Measurements from ENCODE around the gene INO80E.
A peak's percentile ranks its signal among the peaks of the same experiment; 100 is the strongest.

INO80E gene

GRCh38 chr16:30003670-30004423 lies 7.8 kb downstream of the INO80E start:
- 90 to 92% methylated on average over 17 of the region's 17 CpGs for WGBS, 2 experiments
- Histone ChIP-seq H3K4me3 (ENCODE audit: insufficient read depth, low read depth, low read length) (no peak overlapping the region), H3K27ac (ENCODE audit: insufficient read depth, low read depth, low read length, poor library complexity, severe bottlenecking) (no peak overlapping the region), H3K4me1 (ENCODE audit: control insufficient read depth, insufficient read depth, low read length) (no peaks in the 10 kb centered on the region), H3K27me3 (ENCODE audit: control insufficient read depth, insufficient read depth, low read length, poor library complexity, severe bottlenecking) (no peaks in the 10 kb centered on the region), H3K9me3 (ENCODE audit: control insufficient read depth, low read length) (no peaks in the 10 kb centered on the region), H3K36me3 (ENCODE audit: control insufficient read depth, insufficient read depth, low read length) (no peaks in the 10 kb centered on the region)

DNA sequence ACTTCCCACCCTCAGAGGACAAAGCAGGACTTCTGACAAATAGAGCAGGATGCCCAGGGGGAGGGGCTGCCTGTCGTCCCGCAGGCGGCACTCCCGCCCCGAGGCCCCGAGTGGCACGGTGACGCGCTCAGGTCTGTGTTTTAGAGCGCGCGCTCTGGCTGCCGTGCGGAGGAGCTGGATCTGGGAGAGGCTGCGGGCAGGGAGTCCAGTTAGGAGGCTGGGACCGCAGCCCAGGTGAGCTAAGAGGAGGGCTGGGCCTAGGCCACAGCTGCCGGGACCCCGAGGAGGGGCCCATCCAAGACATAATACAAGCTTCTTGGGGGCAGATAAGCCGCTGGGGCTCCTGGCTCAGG lies 8.4 kb downstream of the INO80E start:
- H3K9me3 ChIP-seq (ENCODE audit: control insufficient read depth, low read length) = no peaks in the 10 kb centered on the region
- no peak overlapping the region for H3K27ac ChIP-seq (ENCODE audit: insufficient read depth, low read depth, low read length, poor library complexity, severe bottlenecking)
- H3K4me1 ChIP-seq (ENCODE audit: control insufficient read depth, insufficient read depth, low read length) = peaks cover 2% of the 10 kb centered on the region
- no peak overlapping the region for H3K4me3 ChIP-seq (ENCODE audit: insufficient read depth, low read depth, low read length)
- no peaks in the 10 kb centered on the region for H3K36me3 ChIP-seq (ENCODE audit: control insufficient read depth, insufficient read depth, low read length)
- peaks cover 3% of the 10 kb centered on the region for H3K27me3 ChIP-seq (ENCODE audit: control insufficient read depth, insufficient read depth, low read length, poor library complexity, severe bottlenecking)
- whole genome bisulfite sequencing, 2 experiments = 91 to 92% methylated on average over 19 of the region's 19 CpGs

DNA sequence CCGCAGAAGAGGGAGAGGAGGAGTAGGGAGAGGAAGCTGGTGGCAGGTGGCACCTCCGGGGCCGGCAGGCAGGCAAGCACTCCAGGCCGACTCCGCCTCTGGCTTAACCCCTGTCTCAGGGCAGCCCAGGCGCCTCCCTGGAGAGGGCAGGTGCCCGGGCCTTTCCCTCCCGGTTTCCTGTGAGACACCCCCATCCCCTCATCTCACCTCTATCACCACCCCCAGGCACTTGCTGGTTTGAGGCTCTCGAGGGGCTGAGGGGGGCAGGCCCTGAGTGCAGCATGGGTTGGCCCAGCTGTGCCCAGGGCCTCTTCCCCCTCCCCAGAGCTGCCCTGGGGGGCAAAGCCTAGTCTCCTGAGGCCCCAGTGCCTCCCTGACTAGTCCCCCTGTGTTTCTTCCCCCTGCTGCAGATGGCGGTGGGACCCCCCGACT lies 8.8 kb downstream of the INO80E start:
- H3K27me3 ChIP-seq (ENCODE audit: control insufficient read depth, insufficient read depth, low read length, poor library complexity, severe bottlenecking) = peaks cover 7% of the 10 kb centered on the region
- peaks cover 6% of the 10 kb centered on the region for H3K4me1 ChIP-seq (ENCODE audit: control insufficient read depth, insufficient read depth, low read length)
- no peaks in the 10 kb centered on the region for H3K36me3 ChIP-seq (ENCODE audit: control insufficient read depth, insufficient read depth, low read length)
- H3K9me3 ChIP-seq (ENCODE audit: control insufficient read depth, low read length) = no peaks in the 10 kb centered on the region
- no peak overlapping the region for H3K4me3 ChIP-seq (ENCODE audit: insufficient read depth, low read depth, low read length)
- no peak overlapping the region for H3K27ac ChIP-seq (ENCODE audit: insufficient read depth, low read depth, low read length, poor library complexity, severe bottlenecking)
- 80% methylated on average over 11 of the region's 11 CpGs for WGBS, 2 experiments

DNA sequence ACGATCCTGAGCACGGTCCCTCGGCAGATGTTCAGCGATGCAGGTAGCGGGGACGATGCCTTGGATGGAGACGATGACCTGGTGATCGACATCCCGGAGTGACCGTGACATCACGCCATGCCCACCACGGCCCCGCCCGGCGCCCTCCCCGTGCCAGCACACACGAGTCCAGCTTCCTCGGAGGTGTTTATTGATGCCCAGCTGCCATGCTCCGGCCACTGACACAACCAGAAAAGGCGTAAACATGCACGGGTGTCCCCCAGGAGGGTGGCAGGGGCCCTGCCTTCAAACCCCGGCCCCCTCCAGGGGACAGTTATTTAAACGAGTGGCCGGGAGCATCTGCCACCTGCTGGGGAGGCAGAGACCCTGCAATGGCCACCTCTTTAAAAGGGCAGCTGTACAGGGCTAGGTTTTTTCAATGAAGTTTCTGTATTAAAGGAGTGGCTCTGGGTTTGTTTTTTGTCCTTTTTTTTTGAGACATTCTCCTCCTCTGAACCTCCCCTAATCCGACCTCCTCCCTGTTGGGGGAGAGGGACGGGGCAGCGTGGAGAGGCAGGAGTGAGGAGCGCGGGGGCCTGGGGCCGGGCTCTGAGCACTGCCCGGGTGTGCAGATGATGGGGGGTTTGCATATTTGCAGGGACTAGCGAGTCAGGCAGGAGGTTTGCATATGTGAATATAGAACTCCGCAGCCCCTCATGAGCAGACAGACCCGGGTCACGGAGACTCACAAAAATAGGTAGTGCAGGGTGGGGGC lies 9.5 kb downstream of the INO80E start:
- Histone ChIP-seq H3K27me3 (ENCODE audit: control insufficient read depth, insufficient read depth, low read length, poor library complexity, severe bottlenecking) (peaks cover 14% of the 10 kb centered on the region), H3K36me3 (ENCODE audit: control insufficient read depth, insufficient read depth, low read length) (no peaks in the 10 kb centered on the region), H3K27ac (ENCODE audit: insufficient read depth, low read depth, low read length, poor library complexity, severe bottlenecking) (no peak overlapping the region), H3K4me3 (ENCODE audit: insufficient read depth, low read depth, low read length) (no peak overlapping the region), H3K4me1 (ENCODE audit: control insufficient read depth, insufficient read depth, low read length) (peaks cover 13% of the 10 kb centered on the region), H3K9me3 (ENCODE audit: control insufficient read depth, low read length) (no peaks in the 10 kb centered on the region)
- WGBS, 2 experiments = 80 to 85% methylated on average over 35 of the region's 35 CpGs

DNA sequence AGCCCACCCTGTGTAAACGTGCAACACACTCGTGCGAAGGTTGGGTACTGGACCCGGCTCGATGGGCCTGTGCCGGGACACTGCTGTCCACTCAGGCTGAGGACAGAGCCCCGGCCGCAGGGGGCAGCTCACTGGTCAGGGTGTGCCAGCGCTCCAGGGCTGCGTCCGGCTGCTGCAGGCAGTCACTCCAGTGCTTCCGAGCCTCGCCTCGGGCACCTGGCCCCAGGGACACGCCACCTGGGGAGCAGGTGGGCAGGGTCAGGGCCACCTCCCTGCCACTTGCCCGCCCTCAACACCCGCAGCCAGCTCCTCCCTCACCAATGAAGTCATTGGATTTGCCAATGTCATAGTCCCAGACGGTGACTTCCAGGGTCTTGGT lies 10.0 kb downstream of the INO80E start:
- Histone ChIP-seq H3K36me3 (ENCODE audit: control insufficient read depth, insufficient read depth, low read length) (no peaks in the 10 kb centered on the region), H3K9me3 (ENCODE audit: control insufficient read depth, low read length) (no peaks in the 10 kb centered on the region), H3K27me3 (ENCODE audit: control insufficient read depth, insufficient read depth, low read length, poor library complexity, severe bottlenecking) (peaks cover 20% of the 10 kb centered on the region), H3K27ac (ENCODE audit: insufficient read depth, low read depth, low read length, poor library complexity, severe bottlenecking) (no peak overlapping the region), H3K4me1 (ENCODE audit: control insufficient read depth, insufficient read depth, low read length) (peaks cover 13% of the 10 kb centered on the region), H3K4me3 (ENCODE audit: insufficient read depth, low read depth, low read length) (no peak overlapping the region)
- 94 to 95% methylated on average over 18 of the region's 18 CpGs for WGBS, 2 experiments

DNA sequence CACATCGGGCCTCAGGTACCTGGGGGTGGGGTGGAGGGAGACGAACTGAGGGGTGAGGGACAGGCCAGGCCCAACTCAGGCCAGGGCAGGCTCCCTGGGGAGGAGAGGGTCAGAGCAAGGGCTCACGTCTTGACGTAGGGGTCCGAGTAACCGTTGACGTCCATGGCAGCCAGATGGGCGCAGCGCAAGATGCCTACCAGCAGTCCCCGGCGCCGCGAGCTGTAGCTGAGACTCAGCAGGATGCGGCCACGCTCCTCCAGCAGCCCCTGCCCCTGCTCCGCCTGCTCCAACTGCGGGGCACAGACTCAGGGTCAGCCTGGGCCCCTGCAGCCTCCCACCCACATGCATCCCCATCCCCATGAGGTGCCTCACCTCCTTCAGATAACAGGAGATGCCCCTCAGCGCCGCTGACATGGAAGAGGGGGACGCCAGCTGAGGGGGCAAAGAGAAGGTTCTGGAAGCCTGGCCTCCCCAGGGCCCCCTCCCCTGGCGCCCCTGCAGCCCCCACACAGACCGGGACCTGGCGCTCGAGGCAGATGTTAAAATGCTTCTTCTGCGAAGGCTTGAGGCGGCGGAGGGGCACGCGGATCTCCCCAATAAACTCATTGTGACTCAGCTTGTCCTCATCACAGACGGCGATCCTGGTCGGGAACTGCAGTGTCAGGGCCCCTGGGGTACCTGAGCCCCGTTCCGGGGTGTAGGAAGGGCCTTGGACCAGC lies 10.8 kb downstream of the INO80E start:
- H3K27ac ChIP-seq (ENCODE audit: insufficient read depth, low read depth, low read length, poor library complexity, severe bottlenecking) = no peak overlapping the region
- 92% methylated on average over 34 of the region's 34 CpGs for WGBS, 2 experiments
- H3K4me3 ChIP-seq (ENCODE audit: insufficient read depth, low read depth, low read length) = no peak overlapping the region

GRCh38 chr16:30007378-30007895 lies 11.4 kb downstream of the INO80E start:
- Histone ChIP-seq H3K4me3 (ENCODE audit: insufficient read depth, low read depth, low read length) (no peak overlapping the region), H3K36me3 (ENCODE audit: control insufficient read depth, insufficient read depth, low read length) (no peaks in the 10 kb centered on the region), H3K27ac (ENCODE audit: insufficient read depth, low read depth, low read length, poor library complexity, severe bottlenecking) (no peak overlapping the region), H3K27me3 (ENCODE audit: control insufficient read depth, insufficient read depth, low read length, poor library complexity, severe bottlenecking) (peaks cover 33% of the 10 kb centered on the region), H3K4me1 (ENCODE audit: control insufficient read depth, insufficient read depth, low read length) (peaks cover 13% of the 10 kb centered on the region), H3K9me3 (ENCODE audit: control insufficient read depth, low read length) (no peaks in the 10 kb centered on the region)
- whole genome bisulfite sequencing, 2 experiments = 85 to 90% methylated on average over 11 of the region's 11 CpGs

More for the DNA sequence above, 10.8 kb downstream of the INO80E start:
- Histone ChIP-seq H3K36me3 (ENCODE audit: control insufficient read depth, insufficient read depth, low read length) (no peaks in the 10 kb centered on the region), H3K9me3 (ENCODE audit: control insufficient read depth, low read length) (no peaks in the 10 kb centered on the region), H3K4me1 (ENCODE audit: control insufficient read depth, insufficient read depth, low read length) (peaks cover 13% of the 10 kb centered on the region), H3K27me3 (ENCODE audit: control insufficient read depth, insufficient read depth, low read length, poor library complexity, severe bottlenecking) (peaks cover 27% of the 10 kb centered on the region)

DNA sequence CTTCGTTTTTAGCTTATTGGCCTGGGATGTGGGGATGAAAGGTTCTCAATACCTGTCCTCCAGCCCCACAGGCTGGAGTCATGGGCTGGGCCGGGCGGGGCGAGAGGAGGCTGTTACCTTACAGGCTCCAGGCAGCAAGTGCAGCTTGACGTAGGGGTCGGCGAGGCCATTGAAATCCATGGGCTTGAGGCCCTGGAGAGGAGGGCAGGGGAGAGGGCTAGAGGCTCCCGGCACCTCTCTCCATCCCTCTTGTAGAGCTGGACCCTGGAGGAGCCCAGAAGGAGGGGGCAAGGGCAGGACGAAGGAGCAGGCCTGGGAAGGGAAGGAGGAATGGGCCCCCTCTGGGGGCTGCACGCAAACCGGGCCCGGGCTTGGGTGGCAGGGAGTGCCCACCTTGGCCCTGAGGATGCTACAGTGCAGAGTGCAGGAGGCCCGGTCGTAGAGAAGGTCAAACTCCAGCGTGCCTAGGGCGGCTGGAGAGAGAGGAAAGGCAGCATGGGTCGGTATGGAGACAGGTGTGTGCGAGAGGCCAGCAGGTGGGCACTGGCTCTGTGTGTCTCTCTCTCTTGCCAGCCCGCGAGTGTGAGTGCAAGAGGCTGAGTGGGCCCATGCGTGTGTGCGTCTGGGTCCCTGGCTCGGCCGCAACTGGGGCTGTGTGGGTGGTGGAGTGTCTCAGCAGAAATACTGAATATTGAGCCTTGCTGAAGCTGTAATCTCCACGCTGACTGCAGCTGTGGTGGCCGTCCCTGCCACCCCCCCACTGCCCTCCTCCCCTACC lies 13.2 kb downstream of the INO80E start:
- WGBS, 2 experiments = 68 to 72% methylated on average over 26 of the region's 26 CpGs
- H3K27ac ChIP-seq (ENCODE audit: insufficient read depth, low read depth, low read length, poor library complexity, severe bottlenecking) = no peak overlapping the region
- H3K4me1 ChIP-seq (ENCODE audit: control insufficient read depth, insufficient read depth, low read length) = peaks cover 13% of the 10 kb centered on the region
- no peak overlapping the region for H3K4me3 ChIP-seq (ENCODE audit: insufficient read depth, low read depth, low read length)
- H3K36me3 ChIP-seq (ENCODE audit: control insufficient read depth, insufficient read depth, low read length) = no peaks in the 10 kb centered on the region
- no peaks in the 10 kb centered on the region for H3K9me3 ChIP-seq (ENCODE audit: control insufficient read depth, low read length)
- peaks cover 37% of the 10 kb centered on the region for H3K27me3 ChIP-seq (ENCODE audit: control insufficient read depth, insufficient read depth, low read length, poor library complexity, severe bottlenecking)

- H3K27ac ChIP-seq (ENCODE audit: insufficient read depth, low read depth, low read length, poor library complexity, severe bottlenecking) = no peak overlapping the region
These were observed 14.2 kb downstream of the INO80E start for GRCh38 chr16:30009990-30010843.

More at GRCh38 chr16:30009990-30010843, 14.2 kb downstream of the INO80E start:
- H3K36me3 ChIP-seq (ENCODE audit: control insufficient read depth, insufficient read depth, low read length) = no peaks in the 10 kb centered on the region
- 46% methylated on average over 34 of the region's 34 CpGs for WGBS, 2 experiments
- H3K4me1 ChIP-seq (ENCODE audit: control insufficient read depth, insufficient read depth, low read length) = peaks cover 13% of the 10 kb centered on the region
- H3K27me3 ChIP-seq (ENCODE audit: control insufficient read depth, insufficient read depth, low read length, poor library complexity, severe bottlenecking) = peaks cover 37% of the 10 kb centered on the region
- peak overlapping the region; percentile 54 for H3K4me3 ChIP-seq (ENCODE audit: insufficient read depth, low read depth, low read length)
- H3K9me3 ChIP-seq (ENCODE audit: control insufficient read depth, low read length) = no peaks in the 10 kb centered on the region
